Stimulated activated naive CD8-positive, alpha-beta T cell treated with anti-CD3 and anti-CD28 coated beads, Interleukin-15, amount 100 ng/mL, for 72 hours (primary cell): Measurements from ENCODE around the gene GRM5.
"Not testable (repeated sequence)": the region's sequence is repeated elsewhere in the genome, so short reads cannot be mapped to it uniquely, and the experiment has no call there.

Experiments used
- ATAC-seq: fragments of 150-1000 bp; cut with Tn5 transposase; 2 replicates; pipeline ENCODE4 v1.10.0; 2021; ENCODE audit warnings: mild to moderate bottlenecking, moderate library complexity
- DNase-seq, 2 donors: peaks; one replicate each; pipeline ENCODE4 v3.0.0; 2021 to 2022
- H3K27ac Mint-ChIP-seq, 2 donors: one replicate each; pipeline ENCODE4 v1.8.0; 2022; ENCODE audit warnings: mild to moderate bottlenecking in 2 of 2, mixed read lengths in 2 of 2, moderate library complexity in 2 of 2
- H3K27me3 Mint-ChIP-seq: one replicate; pipeline ENCODE4 v1.8.0; 2022; ENCODE audit warnings: mixed read lengths
- H3K4me1 Mint-ChIP-seq: one replicate; pipeline ENCODE4 v1.8.0; 2022; ENCODE audit warnings: mild to moderate bottlenecking, mixed read lengths
- H3K4me3 Mint-ChIP-seq, 2 donors: one replicate each; pipeline ENCODE4 v1.8.0; 2022; ENCODE audit warnings: mild to moderate bottlenecking in 2 of 2, mixed read lengths in 2 of 2, moderate library complexity in 1 of 2
- H3K9me3 Mint-ChIP-seq, 2 donors: one replicate each; pipeline ENCODE4 v1.8.0; 2022; ENCODE audit warnings: mixed read lengths in 2 of 2

Gene GRM5

GRCh38 chr11:88474655-88475054 lies 591.1 kb downstream of the GRM5 start:
- no peak overlapping the region for H3K4me3 Mint-ChIP-seq
- ATAC-seq (no peak), DNase-seq (no peak)
- H3K9me3 Mint-ChIP-seq, result no peaks in the 10 kb centered on the region
- no peak overlapping the region for H3K27ac Mint-ChIP-seq
- no peaks in the 10 kb centered on the region for H3K4me1 Mint-ChIP-seq
- H3K27me3 Mint-ChIP-seq, result no peaks in the 10 kb centered on the region

- H3K4me3 Mint-ChIP-seq, result no peak overlapping the region
Measured at GRCh38 chr11:88469561-88470225, 596.1 kb downstream of the GRM5 start.

GRCh38 chr11:88464528-88464927 lies 601.3 kb downstream of the GRM5 start:
- DNase-seq, result no peak
- no peaks in the 10 kb centered on the region for H3K27me3 Mint-ChIP-seq
- H3K4me1 Mint-ChIP-seq, result no peaks in the 10 kb centered on the region
- H3K4me3 Mint-ChIP-seq, result no peak overlapping the region
- ATAC-seq, result no peak
- no peak overlapping the region for H3K27ac Mint-ChIP-seq
- H3K9me3 Mint-ChIP-seq, result peaks cover 12 to 34% of the 10 kb centered on the region in 2 donors

More at GRCh38 chr11:88469561-88470225, 596.1 kb downstream of the GRM5 start:
- Mint-ChIP-seq H3K27ac (no peak overlapping the region), H3K4me1 (no peaks in the 10 kb centered on the region), H3K9me3 (no peaks in the 10 kb centered on the region), H3K27me3 (no peaks in the 10 kb centered on the region)
- ATAC-seq (no peak), DNase-seq (no peak)

- DNase-seq, H3K27me3 Mint-ChIP-seq, H3K4me1 Mint-ChIP-seq, H3K27ac Mint-ChIP-seq, ATAC-seq, H3K4me3 Mint-ChIP-seq: not testable (repeated sequence)
- H3K9me3 Mint-ChIP-seq, result peaks cover 12 to 34% of the 10 kb centered on the region in 2 donors
Measured at GRCh38 chr11:88463301-88463700, 602.5 kb downstream of the GRM5 start.

GRCh38 chr11:88458047-88458446 lies 607.7 kb downstream of the GRM5 start:
- not testable (repeated sequence) for H3K27ac Mint-ChIP-seq, H3K27me3 Mint-ChIP-seq, H3K4me1 Mint-ChIP-seq, H3K4me3 Mint-ChIP-seq, ATAC-seq, DNase-seq
- H3K9me3 Mint-ChIP-seq, result peaks cover 12 to 27% of the 10 kb centered on the region in 2 donors

- no peak for ATAC-seq
- no peak for DNase-seq
Measured at GRCh38 chr11:88455974-88456373, 609.8 kb downstream of the GRM5 start.

GRCh38 chr11:88454881-88455280 lies 610.9 kb downstream of the GRM5 start:
- DNase-seq (no peak), ATAC-seq (no peak)
- H3K4me1 Mint-ChIP-seq, result no peaks in the 10 kb centered on the region
- no peak overlapping the region for H3K27ac Mint-ChIP-seq
- H3K9me3 Mint-ChIP-seq, result no peaks in the 10 kb centered on the region
- H3K27me3 Mint-ChIP-seq, result no peaks in the 10 kb centered on the region
- no peak overlapping the region for H3K4me3 Mint-ChIP-seq

More at GRCh38 chr11:88455974-88456373, 609.8 kb downstream of the GRM5 start:
- Mint-ChIP-seq H3K27me3 (no peaks in the 10 kb centered on the region), H3K27ac (no peak overlapping the region), H3K9me3 (peaks cover 0 to 6% of the 10 kb centered on the region in 2 donors), H3K4me3 (no peak overlapping the region), H3K4me1 (no peaks in the 10 kb centered on the region)
